Measurements from ENCODE around the gene MYO5B.
A peak's percentile ranks its signal among the peaks of the same experiment; 100 is the strongest.

Gene MYO5B

DNA sequence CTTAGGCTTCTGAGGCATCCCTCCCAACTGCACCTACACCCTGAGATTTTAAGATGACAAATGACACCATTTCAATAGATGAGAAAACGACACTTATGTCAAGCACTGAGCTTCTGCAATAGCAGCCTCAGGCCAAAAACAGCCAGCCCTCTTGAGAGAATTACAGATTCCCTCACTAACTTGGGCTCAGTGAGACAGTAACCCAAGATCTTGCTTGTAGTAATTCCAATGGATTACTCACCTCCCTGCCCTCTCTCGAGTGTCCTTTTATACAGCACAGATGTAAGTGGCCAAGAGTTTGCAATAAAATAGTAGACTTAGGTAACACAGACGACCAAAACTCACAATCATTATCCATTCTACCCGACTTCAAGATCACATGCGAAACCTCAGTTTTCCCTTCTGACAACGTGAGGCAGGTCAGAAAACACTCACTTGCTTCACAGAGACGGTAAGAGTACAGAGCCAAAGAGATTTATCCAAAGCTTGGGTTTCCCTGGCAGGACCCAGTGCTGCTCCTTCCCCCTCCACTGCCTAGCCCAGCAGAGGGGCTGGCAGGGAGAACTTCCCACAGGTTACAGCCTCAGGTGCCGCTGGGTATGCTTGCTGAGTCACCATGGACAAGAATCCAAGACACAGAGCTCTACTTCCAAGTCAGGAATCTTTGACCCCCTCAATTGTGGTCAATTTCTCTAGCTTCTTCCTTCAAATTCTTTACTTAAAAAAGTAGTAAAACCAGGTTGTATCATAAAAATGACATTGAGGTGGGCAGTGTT, 181.4 kb downstream of the MYO5B start:
- DNase-seq (ENCODE audit: low read depth in 2 of 2): no peak

DNA sequence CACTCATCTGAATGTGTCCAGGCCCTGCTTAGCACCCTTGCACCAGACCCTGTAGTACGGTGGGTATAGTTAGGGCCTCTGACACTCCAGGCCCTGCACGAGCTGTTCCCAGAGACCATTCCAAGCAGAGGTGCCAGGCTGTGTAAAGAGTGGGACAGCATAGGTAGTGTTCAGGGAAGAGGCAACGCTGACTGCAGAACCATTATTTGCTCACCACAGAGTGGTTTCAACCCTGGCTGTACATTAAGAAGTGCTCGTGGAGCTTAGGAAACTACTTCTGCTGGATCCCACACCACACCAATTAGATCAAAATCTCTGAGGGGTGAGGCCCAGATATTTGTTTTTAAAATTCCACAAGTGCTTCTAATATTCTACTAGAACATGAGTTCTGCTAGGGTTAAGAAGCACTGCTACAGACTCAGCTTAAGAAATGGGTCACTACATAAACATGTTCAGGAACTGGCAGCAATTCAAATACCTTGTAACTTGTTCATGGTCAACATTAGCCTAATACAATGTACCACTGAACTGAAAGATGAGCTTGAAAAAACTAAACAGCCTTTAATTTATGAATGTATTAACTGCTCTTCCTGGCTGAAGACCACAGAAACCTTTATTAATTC, 183.0 kb downstream of the MYO5B start:
- no peak for DNase-seq (ENCODE audit: low read depth in 2 of 2)

DNA sequence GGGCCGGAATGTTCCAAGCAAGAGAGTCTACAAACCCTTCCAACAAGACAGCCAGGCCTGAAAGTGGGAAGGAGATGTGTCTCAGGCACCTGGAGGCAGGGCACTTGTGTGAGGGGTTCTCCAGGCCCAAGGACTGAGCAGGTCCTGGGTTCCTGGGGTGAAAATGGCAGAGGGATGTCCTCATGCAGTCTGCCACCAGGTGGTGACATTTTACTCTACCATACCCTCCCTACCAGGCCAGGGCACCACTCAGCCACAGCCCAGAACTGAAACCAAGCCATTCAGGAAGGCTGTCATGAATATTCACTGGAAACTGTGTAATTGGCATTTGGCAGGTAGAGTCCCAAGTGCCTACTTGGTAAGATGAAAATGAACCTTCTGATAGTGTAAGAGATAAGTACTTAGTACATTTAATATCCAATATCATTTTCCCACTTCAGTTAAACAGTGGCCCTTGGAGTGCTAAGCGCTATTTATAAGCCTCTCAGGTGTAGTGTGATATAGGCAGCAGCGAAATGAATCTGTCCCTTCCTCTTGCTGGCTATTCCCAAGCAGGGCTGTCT, 185.1 kb downstream of the MYO5B start:
- peak; percentile 13 to 19 for DNase-seq (ENCODE audit: low read depth in 2 of 2)

DNA sequence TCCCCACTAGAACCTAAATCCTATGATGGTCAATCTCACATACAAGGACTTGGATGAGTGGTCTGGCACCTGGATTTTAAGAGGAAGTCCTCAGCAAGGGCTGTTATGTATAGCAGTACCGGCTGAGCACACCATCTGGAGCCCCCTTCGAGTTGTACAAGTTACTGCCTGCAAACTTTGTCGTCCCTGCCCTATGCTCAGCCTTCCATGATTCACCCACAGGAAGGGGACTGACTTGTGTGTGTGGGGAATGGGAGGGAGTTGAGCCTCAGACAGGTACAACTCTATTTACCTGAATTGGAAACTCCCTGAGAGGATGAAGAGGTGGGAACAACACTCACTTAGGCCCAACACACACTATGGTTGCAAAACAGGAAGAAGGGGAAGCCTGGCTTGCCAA, 186.6 kb downstream of the MYO5B start:
- DNase-seq (ENCODE audit: low read depth in 2 of 2): no peak

DNA sequence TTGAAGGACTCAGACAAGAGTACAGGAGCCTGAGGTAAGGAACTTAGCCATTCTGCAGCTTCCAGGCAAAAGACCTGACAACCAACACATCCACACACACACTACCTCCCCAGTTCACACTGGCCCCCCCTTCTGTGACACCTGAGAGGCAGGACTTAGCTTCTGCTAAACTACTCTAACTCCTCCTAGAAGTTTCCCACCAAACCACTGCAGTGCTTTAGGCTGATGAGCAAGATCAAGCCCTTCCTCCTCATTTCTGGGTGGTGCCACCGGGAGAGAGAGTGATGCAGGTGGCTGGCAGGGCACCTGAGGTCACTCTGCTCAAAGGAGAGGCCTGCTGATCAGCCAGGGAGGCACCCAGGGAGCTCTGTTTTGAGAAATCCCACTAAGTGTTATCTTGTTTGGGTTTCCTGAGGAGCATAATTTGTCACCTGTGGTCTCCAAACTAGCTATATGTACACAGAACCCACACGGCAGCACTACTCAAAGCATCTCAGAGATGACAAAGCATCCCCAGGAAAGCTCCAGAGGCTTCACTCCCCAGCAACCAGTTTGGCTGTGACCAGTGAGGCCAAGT, 188.4 kb downstream of the MYO5B start:
- no peak for DNase-seq (ENCODE audit: low read depth in 2 of 2)

DNA sequence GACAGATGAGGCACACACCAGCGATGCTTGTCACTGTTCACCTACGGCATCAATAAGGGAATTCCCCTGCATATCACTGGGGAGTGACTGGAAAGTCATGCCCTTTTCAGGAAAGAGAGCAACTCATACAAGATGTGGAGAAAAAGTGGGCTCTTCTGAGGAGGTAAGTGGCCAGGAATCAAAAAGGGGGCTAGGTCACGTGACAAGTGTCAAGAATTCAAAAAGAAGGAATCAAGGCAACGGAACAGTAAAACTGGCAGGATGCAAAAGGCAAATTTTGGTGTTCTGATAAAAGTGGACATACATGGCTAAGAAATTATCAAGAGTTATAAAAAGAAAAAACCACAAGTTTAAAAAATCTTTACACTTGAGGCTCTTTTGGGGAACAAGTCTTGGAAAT, 190.9 kb downstream of the MYO5B start:
- no peak for DNase-seq (ENCODE audit: low read depth in 2 of 2)

DNA sequence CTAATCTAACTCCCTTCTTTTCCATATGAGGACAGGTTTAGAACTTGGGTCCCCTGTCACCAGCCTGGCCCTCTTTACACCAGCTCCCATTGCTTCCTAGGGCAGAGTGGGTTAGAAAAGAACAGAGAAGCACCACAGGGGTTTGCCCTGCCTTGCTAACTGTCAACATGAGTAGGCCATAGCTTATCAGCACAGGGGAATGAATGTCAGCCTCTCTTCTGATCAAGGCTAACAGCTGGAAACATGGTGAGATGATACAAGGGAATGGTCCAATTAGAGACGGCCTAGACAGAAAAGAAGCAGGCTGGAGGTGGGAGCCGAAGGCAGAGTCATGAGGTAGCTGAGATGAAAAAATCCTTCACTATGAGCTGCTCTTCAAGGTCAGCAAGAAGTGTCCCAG, 192.2 kb downstream of the MYO5B start:
- no peak for DNase-seq (ENCODE audit: low read depth in 2 of 2)

DNA sequence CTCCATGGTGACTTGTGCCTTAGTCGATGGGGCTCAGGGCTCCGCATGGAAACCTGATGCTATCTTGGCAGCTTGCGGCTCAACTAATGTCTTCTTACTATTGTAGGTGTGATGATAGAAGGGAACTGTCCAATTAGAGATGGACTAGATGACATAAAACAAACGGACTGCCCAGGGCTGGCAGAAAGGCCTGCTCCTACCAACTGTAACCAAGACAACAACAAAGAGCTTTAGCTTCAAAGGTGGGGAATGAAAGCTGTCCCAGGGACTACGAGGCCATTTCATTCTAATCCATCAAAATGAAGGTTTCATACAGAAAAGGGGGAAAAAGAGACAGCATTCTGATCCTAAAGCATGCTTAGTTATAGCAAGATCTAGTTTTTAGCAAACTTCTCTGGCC, 194.7 kb downstream of the MYO5B start:
- no peak for DNase-seq (ENCODE audit: low read depth in 2 of 2)

DNA sequence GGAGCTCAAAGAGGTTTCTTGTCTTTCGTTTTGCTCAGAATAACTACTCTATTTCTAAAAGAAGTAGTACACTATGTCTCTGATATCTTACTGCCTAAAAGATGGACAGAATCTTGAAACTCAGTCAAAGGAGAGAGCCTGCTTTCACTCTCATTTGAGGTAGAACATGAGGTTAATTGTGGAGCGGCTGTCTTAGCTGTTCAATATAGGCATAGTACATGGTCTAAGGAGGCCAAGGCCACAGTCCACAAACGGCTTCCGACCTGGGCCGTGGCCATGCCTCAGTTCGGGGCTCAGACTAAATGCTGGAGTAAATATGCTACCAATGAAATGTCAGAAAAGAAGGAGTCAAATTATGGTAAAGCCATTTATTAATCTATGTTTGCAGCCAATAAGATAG, 195.8 kb downstream of the MYO5B start:
- DNase-seq (ENCODE audit: low read depth in 2 of 2): no peak

DNA sequence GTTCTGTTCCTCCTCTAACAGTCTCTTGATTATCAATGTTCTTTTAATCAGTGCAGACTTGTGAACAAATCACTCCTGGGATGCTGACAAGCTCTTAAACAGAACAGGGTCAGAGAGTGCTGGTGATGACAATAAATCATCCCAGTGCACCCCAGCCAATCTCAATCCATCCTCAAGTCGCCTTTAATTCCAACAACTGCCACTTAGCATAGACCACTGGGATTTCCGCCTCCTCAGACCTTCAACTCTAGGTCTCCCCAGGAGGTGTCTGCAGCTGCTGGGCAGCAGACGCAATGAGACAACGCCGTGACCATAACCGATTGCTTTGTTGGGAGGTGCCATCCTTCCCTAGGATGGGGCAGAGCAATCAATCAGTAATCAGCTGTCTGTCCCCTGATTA, 197.4 kb downstream of the MYO5B start:
- DNase-seq (ENCODE audit: low read depth in 2 of 2): no peak

DNA sequence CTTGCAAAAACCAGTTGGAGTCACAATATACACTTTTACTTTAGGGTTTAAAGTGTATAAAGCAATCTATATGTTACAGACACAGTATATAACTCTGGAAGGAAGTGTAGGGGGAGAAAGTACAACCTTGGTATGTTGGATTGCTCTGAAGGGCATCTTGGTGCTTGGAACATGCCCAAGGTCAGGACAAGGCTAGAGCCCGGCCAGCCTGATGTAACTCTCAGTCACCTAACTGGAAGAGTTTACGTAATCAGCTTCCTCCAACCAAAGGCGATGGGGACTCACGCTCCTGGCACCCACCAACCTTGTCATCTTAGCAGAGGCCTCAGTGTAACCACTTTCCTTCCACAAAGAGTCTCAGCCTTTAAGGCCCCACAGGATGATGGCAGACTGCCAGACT, 200.5 kb downstream of the MYO5B start:
- DNase-seq (ENCODE audit: low read depth in 2 of 2): no peak

DNA sequence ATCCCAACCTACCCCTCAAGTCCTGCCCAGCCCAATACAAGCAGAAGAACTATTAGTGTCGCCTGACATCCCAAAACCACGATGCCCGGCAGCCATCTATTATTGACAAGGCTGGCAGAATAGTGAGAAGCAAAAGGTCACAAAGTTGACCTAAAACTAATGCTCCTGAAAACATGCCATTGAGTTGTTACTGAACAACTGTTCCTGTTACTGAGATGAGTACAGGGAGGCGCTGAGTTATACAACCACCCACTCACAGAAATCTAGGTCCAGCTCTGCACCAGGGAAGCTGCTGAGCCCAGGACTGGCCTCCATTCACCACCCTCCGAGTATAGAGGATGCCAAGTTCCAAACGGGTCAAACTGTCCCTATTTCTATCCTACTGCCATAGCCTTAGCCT, 201.6 kb downstream of the MYO5B start:
- DNase-seq (ENCODE audit: low read depth in 2 of 2): no peak

DNA sequence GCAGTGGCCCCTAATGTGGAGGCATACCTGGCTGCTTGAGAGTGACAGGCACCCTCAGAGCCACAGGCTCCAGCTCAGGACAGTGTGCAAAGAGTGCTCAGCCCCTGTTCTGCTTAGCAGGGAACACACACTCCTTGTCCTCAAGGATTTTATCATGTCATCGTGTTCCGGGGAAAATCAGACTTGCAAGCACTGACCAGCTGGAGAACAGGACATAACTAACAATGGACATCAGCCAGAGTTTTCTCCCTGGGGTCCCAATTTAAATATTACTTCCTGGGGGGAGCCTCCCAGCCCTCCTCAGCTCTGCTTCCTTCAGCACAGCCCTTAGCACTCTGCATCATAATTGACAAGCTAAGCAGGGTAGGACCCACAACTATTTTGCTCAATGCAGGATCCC, 206.2 kb downstream of the MYO5B start:
- no peak for DNase-seq (ENCODE audit: low read depth in 2 of 2)

DNA sequence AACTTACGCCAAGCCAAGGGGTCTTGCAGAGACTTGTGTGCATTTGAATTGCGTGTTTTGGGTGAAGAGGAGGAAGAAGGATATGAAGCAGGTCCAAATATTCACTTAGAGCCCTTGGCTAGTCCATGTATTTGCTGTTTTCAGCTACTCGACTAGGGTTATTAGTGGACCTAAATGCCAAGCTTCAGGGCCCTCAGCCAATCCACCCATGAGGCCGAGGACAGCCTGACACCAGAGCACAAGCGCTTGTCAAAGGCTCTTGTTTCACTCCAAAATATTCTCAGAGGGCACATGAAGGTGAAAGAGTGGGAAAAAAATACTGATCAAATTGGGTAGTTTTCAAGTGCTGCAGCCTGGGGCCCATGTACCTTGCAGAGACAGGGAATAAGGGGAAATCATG, 206.8 kb downstream of the MYO5B start:
- DNase-seq (ENCODE audit: low read depth in 2 of 2): no peak

DNA sequence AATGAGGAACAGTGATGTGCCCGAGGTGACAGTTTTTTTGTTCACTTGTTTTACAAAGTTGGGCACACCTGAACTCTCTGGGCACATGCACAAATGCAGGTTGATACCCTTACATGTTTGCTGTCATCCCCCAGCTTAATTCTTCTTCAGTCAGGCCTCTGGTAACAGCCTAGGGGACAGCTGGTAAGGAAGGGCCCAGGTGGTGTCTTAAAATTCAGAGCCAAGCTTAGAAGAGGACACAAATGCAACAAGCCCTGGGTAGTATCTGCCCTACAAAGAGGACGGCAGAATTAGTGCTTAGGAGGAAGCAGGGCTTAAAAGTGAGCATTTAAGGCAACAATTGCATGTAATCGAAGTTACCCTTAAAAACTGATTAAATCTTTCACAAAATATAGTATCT, 209.7 kb downstream of the MYO5B start:
- no peak for DNase-seq (ENCODE audit: low read depth in 2 of 2)

DNA sequence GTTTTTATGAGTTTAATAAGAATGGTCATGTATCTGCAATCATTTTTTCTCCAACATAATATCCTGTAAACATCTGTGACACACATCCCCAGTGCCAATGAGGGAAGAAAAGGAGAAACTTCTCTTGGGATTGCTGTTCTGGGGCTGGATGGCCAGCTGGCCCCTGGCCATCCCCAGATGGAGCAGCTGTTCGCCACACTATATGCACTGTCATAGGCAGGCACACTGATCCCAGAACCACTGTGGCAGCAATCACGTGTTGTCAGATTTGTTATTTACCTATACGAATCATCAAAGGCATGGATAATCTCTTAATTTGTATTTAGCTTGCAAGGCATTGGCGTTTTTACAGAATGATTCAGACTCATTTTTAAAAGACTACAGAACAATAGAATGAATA, 214.1 kb downstream of the MYO5B start:
- DNase-seq (ENCODE audit: low read depth in 2 of 2): no peak

DNA sequence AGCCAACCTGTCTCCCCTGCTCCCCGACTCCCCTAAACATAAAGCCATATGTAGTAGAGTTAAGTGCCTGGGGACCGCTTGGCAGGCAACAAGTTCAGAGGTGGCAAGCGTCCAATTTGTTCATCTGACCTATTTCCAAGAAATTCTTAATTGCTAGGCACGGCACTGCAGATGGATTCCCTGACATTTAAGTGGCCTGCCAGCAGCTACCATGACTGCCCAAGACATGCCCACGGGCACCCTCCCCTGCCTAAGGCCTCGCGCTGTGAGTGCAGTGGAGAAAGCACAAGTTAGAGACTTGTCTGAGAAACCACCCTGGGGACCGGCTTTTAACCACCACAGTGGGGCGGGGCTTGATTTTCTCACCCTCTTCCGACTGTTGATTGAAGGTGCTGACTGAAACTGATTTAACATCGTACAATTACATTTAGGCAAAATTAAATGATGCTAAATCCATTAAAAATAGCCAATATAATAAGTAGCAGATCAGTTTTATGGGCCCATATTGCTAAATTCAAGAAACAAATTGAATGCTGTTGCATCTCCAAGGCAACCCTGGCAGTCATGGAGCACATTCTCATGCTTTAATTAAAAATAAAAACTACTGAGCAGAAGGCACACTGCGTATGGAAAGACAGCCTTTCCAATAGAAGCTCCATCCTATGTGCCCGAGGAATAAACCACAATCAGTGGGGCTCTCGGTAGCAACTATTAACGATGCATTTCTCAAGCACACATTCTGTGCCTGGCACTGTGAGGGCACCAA, 218.0 kb downstream of the MYO5B start:
- no peak for DNase-seq (ENCODE audit: low read depth in 2 of 2)

DNA sequence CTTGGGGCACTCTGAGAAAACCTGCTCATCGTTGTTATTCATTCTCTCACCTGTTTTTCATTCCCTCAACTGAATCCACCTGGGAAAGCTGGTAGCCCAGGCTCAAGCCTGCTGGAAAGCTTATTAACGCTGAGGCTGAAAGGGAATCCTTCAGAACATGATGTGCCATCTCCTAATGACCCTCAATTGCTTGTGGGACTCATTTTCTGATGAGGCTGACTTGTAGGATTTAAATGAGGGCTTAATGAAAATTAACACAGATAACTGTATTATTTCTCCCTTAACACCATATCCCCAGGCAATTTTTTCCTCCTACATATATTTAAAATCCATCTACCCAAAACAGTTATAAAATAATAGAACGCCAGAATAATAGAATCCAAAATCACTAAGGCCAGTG, 218.9 kb downstream of the MYO5B start:
- DNase-seq (ENCODE audit: low read depth in 2 of 2): no peak

DNA sequence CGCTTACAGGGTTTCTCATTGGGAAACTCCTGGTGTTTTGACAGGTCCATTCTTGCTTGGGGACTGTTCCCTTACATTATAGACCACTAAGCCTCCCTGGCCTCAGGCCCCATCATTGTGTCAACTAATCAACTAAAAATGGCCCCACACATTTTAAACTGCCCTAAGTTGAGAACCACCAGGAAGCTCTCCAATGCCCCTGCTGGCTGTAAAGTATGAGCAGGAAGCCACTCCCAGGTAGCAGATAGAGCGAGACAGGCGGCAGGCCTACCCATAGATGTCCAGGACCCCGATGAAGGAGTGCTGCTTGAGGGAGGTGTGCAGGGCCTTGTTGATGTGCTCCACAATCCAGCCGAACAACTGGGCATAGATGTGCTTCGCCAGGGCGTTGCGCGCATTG, 220.9 kb downstream of the MYO5B start:
- no peak for DNase-seq (ENCODE audit: low read depth in 2 of 2)

DNA sequence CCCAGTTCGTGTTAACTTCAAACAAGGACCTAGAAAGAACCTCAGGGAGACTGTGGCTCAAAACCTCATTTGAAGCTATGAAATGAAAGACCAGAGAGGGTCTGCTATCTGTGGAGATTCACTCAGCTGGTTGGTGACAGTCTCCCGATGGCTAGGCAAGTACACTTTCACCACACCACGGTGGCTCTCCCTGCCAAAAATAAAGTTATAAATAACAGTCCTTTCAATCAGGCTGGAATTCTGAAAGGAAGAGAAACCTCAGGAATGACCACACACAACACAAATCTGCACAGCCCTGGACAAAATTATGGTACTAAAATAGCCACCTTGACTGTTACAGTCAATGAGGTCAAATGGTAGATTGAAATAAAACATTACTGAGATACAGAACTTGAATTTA, 221.4 kb downstream of the MYO5B start:
- no peak for DNase-seq (ENCODE audit: low read depth in 2 of 2)

DNA sequence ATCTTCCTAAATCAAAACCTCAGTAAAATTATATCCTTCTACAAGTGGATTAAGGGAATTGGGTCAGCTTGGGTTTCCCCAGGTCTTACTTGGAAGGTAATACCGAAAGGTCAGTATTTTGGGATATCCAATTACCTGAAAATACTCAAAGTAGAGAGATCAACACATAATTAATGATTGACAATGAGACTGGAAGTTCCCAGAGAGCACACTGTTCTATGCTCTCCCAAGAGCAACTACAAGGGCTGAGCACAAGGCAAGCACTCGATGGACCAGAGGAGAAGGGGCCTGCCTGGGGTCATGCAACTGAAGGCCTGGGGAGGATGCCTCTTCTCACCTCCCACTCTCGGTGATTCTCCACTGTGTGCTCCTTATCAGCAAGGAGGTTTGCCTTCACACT, 222.4 kb downstream of the MYO5B start:
- DNase-seq (ENCODE audit: low read depth in 2 of 2): no peak

DNA sequence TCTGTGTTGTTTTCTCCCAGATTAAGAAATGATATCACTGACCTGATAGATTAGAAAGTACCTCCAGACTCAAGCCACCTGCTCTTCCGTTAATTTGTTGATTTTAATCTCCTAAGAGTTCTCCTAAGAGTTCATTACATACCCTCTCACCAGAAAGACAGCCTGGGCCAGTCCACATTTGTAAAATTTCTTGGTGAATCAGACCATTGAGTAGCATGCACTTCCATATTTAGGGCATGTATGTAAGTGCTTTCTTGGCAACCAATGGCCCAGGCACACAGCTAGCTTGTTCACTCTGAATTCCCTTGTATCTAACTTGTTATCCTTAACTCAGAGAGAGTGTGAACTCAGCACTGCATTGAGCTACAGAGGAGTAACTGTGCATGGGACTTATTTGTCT, 223.5 kb downstream of the MYO5B start:
- DNase-seq (ENCODE audit: low read depth in 2 of 2): no peak
